A673 (cell line): ENCODE results near the gene ACE2.

Experiments used
- EZH2 ChIP-seq: fragments of 200-600 bp; sonication (generic); IDR thresholded peaks from 2 replicates; pipeline ENCODE4 v1.6.1; 2017; ENCODE audit warnings: borderline replicate concordance, low read depth, mild to moderate bottlenecking, mixed read lengths, antibody characterized with exemption, low read length; ENCODE audit not compliant: poor library complexity, severe bottlenecking
- TF ChIP-seq, protein P1 (sequence below): fragments of 300-800, 200-600 bp; sonication (generic); conservative IDR thresholded peaks from 2 replicates; pipeline ENCODE4 v1.5.1; 2017; ENCODE audit warnings: low read depth, mild to moderate bottlenecking, antibody characterized with exemption, low read length, moderate library complexity, mixed read lengths

- no peak for TF ChIP-seq EZH2
- TF ChIP-seq, protein P1, sequence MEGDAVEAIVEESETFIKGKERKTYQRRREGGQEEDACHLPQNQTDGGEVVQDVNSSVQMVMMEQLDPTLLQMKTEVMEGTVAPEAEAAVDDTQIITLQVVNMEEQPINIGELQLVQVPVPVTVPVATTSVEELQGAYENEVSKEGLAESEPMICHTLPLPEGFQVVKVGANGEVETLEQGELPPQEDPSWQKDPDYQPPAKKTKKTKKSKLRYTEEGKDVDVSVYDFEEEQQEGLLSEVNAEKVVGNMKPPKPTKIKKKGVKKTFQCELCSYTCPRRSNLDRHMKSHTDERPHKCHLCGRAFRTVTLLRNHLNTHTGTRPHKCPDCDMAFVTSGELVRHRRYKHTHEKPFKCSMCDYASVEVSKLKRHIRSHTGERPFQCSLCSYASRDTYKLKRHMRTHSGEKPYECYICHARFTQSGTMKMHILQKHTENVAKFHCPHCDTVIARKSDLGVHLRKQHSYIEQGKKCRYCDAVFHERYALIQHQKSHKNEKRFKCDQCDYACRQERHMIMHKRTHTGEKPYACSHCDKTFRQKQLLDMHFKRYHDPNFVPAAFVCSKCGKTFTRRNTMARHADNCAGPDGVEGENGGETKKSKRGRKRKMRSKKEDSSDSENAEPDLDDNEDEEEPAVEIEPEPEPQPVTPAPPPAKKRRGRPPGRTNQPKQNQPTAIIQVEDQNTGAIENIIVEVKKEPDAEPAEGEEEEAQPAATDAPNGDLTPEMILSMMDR: no peak
These were observed 74.9 kb downstream of the ACE2 start for GRCh38 chrX:15525664-15526416.
